Measurements from ENCODE around the gene BEND4.

The BEND4 gene

GRCh38 chr4:42067264-42067663 lies 85.2 kb downstream of the BEND4 start:
- Histone ChIP-seq H3K9ac (ENCODE audit: low read depth, low read length, poor library complexity) (no peak overlapping the region), H4K91ac (ENCODE audit: low read depth, low read length, poor library complexity) (no peak overlapping the region), H4K8ac (ENCODE audit: low read depth, low read length) (no peak overlapping the region), H3K4me3 (ENCODE audit: low read length in 2 of 2) (no peak overlapping the region), H3K27me3 (ENCODE audit: control insufficient read depth in 3 of 3, insufficient read depth in 3 of 3, low read depth in 1 of 3, low read length in 3 of 3) (no peaks in the 10 kb centered on the region), H2BK12ac (ENCODE audit: low read length) (no peak overlapping the region), H2AK5ac (ENCODE audit: low read depth, low read length) (no peak overlapping the region), H2BK5ac (ENCODE audit: low read length) (no peak overlapping the region), H2BK120ac (ENCODE audit: low read depth, low read length) (no peak overlapping the region), H3K18ac (ENCODE audit: low read length) (no peak overlapping the region), H3K36me3 (replicated peaks in 1 of 2; ENCODE audit: control insufficient read depth in 2 of 2, insufficient read depth in 2 of 2, low read length in 2 of 2) (peaks cover 8 to 89% of the 10 kb centered on the region in 2 donors), H3K23ac (ENCODE audit: low read depth, low read length, poor library complexity) (no peak overlapping the region), H3K27ac (replicated peaks; ENCODE audit: low read length) (no peak overlapping the region), H3K4me1 (ENCODE audit: control insufficient read depth in 2 of 2, insufficient read depth in 1 of 2, low read depth in 1 of 2, low read length in 2 of 2) (no peaks in the 10 kb centered on the region), H3K14ac (ENCODE audit: low read length) (no peak overlapping the region), H3K9me3 (replicated peaks in 1 of 2; ENCODE audit: control insufficient read depth in 2 of 2, insufficient read depth in 1 of 2, low read depth in 1 of 2, low read length in 2 of 2) (no peaks in the 10 kb centered on the region), H2AFZ (ENCODE audit: low read length) (no peak overlapping the region), H3K4me2 (ENCODE audit: insufficient read depth, low read length, poor library complexity, severe bottlenecking) (no peak overlapping the region), H3K4ac (ENCODE audit: low read length) (no peak overlapping the region), H2BK15ac (ENCODE audit: low read length) (no peak overlapping the region), H3K79me1 (ENCODE audit: low read depth, low read length) (no peaks in the 10 kb centered on the region)
- no peak for DNase-seq (ENCODE audit: low spot score)
- no CpG with 5 or more reads among the region's 2 CpGs for WGBS, 2 donors (ENCODE audit: extremely low coverage in 2 of 2, insufficient read length in 2 of 2, insufficient replicate concordance in 1 of 2)

GRCh38 chr4:42066402-42066801 lies 86.1 kb downstream of the BEND4 start:
- DNase-seq (ENCODE audit: low spot score): no peak
- H2BK15ac ChIP-seq (ENCODE audit: low read length): no peak overlapping the region
- H3K14ac ChIP-seq (ENCODE audit: low read length): no peak overlapping the region
- no peak overlapping the region for H2BK120ac ChIP-seq (ENCODE audit: low read depth, low read length)
- H3K4me2 ChIP-seq (ENCODE audit: insufficient read depth, low read length, poor library complexity, severe bottlenecking): no peak overlapping the region
- no CpG with 5 or more reads among the region's 2 CpGs for WGBS, 2 donors (ENCODE audit: extremely low coverage in 2 of 2, insufficient read length in 2 of 2, insufficient replicate concordance in 1 of 2)
- no peak overlapping the region for H2AFZ ChIP-seq (ENCODE audit: low read length)
- no peak overlapping the region for H3K9ac ChIP-seq (ENCODE audit: low read depth, low read length, poor library complexity)
- H3K18ac ChIP-seq (ENCODE audit: low read length): no peak overlapping the region
- H3K79me1 ChIP-seq (ENCODE audit: low read depth, low read length): no peaks in the 10 kb centered on the region
- no peak overlapping the region for H3K4ac ChIP-seq (ENCODE audit: low read length)
- H2BK12ac ChIP-seq (ENCODE audit: low read length): no peak overlapping the region
- H3K4me1 ChIP-seq (ENCODE audit: control insufficient read depth in 2 of 2, insufficient read depth in 1 of 2, low read depth in 1 of 2, low read length in 2 of 2): no peaks in the 10 kb centered on the region
- H3K27me3 ChIP-seq (ENCODE audit: control insufficient read depth in 3 of 3, insufficient read depth in 3 of 3, low read depth in 1 of 3, low read length in 3 of 3): no peaks in the 10 kb centered on the region
- no peaks in the 10 kb centered on the region for H3K9me3 ChIP-seq (replicated peaks in 1 of 2; ENCODE audit: control insufficient read depth in 2 of 2, insufficient read depth in 1 of 2, low read depth in 1 of 2, low read length in 2 of 2)
- H3K23ac ChIP-seq (ENCODE audit: low read depth, low read length, poor library complexity): no peak overlapping the region
- H4K91ac ChIP-seq (ENCODE audit: low read depth, low read length, poor library complexity): no peak overlapping the region
- H3K36me3 ChIP-seq (replicated peaks in 1 of 2; ENCODE audit: control insufficient read depth in 2 of 2, insufficient read depth in 2 of 2, low read length in 2 of 2): peaks cover 8 to 87% of the 10 kb centered on the region in 2 donors
- no peak overlapping the region for H3K4me3 ChIP-seq (ENCODE audit: low read length in 2 of 2)
- no peak overlapping the region for H2BK5ac ChIP-seq (ENCODE audit: low read length)
- H4K8ac ChIP-seq (ENCODE audit: low read depth, low read length): no peak overlapping the region
- H2AK5ac ChIP-seq (ENCODE audit: low read depth, low read length): no peak overlapping the region
- no peak overlapping the region for H3K27ac ChIP-seq (replicated peaks; ENCODE audit: low read length)
